Endothelial cell of umbilical vein (primary cell): ENCODE data around the gene SSR4.

Source experiments
- POLR2A ChIP-seq: IDR thresholded peaks from 2 replicates; pipeline ENCODE4 v1.6.1; 2012; ENCODE audit warnings: low read depth, mild to moderate bottlenecking, control low read depth, low read length
- POLR2AphosphoS5 ChIP-seq: IDR thresholded peaks from 2 replicates; pipeline ENCODE4 v1.6.1; 2012; ENCODE audit warnings: low read depth, mild to moderate bottlenecking, control low read depth, low read length, moderate library complexity; ENCODE audit not compliant: insufficient read depth
- TF ChIP-seq, protein P1 (sequence below), 2 donors: IDR thresholded peaks; 1 replicate in 1 of 2; 2 replicates in 1 of 2; pipeline ENCODE4 v1.5.1; 2011; ENCODE audit warnings: low read length in 2 of 2, mild to moderate bottlenecking in 2 of 2, moderate library complexity in 2 of 2, control low read depth in 1 of 2, inconsistent platforms in 1 of 2, low read depth in 1 of 2; ENCODE audit not compliant: insufficient read depth in 1 of 2; ENCODE audit errors: extremely low read depth in 1 of 2

DNA sequence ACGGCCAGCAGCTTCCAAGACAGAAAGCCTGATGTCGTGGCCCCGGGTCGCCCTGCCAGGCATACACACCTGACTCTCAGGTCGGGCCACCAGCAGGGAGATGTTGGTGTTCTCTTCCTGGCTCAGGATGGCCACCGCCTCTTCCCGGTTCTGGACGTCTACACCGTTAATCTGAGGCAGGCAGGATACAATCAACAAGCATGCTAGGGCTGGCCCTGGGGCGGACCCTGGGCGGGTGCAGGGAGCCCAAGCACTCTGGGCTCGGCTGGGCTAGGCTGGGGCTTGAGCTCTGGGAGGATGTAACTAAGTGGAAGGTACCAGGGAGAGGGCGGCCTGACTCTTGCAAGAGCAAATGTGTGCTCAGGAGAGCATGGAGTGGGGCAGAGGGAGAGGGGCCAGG is 11.0 kb downstream of the SSR4 start:
- TF ChIP-seq POLR2AphosphoS5, result no peak
- no peak for TF ChIP-seq POLR2A
- TF ChIP-seq, protein P1, sequence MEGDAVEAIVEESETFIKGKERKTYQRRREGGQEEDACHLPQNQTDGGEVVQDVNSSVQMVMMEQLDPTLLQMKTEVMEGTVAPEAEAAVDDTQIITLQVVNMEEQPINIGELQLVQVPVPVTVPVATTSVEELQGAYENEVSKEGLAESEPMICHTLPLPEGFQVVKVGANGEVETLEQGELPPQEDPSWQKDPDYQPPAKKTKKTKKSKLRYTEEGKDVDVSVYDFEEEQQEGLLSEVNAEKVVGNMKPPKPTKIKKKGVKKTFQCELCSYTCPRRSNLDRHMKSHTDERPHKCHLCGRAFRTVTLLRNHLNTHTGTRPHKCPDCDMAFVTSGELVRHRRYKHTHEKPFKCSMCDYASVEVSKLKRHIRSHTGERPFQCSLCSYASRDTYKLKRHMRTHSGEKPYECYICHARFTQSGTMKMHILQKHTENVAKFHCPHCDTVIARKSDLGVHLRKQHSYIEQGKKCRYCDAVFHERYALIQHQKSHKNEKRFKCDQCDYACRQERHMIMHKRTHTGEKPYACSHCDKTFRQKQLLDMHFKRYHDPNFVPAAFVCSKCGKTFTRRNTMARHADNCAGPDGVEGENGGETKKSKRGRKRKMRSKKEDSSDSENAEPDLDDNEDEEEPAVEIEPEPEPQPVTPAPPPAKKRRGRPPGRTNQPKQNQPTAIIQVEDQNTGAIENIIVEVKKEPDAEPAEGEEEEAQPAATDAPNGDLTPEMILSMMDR (IDR thresholded peaks at IDR 0.05; ENCODE audit: extremely low read depth in 1 of 2, insufficient read depth in 1 of 2, low read depth in 1 of 2, low read length in 2 of 2), result no peak
